ENCODE data around the gene ENTREP3. TPM values are rescaled to one million over a fixed set of nuclear protein-coding genes. Genes with fewer than 3 reads are reported as not detected.
"Not testable (repeated sequence)": the region's sequence is repeated elsewhere in the genome, so short reads cannot be mapped to it uniquely, and the experiment has no call there.

Gene ENTREP3
- total and polyA plus RNA-seq, 8 donors, result 2.8 to 77.9 (median 15.7) TPM

DNA sequence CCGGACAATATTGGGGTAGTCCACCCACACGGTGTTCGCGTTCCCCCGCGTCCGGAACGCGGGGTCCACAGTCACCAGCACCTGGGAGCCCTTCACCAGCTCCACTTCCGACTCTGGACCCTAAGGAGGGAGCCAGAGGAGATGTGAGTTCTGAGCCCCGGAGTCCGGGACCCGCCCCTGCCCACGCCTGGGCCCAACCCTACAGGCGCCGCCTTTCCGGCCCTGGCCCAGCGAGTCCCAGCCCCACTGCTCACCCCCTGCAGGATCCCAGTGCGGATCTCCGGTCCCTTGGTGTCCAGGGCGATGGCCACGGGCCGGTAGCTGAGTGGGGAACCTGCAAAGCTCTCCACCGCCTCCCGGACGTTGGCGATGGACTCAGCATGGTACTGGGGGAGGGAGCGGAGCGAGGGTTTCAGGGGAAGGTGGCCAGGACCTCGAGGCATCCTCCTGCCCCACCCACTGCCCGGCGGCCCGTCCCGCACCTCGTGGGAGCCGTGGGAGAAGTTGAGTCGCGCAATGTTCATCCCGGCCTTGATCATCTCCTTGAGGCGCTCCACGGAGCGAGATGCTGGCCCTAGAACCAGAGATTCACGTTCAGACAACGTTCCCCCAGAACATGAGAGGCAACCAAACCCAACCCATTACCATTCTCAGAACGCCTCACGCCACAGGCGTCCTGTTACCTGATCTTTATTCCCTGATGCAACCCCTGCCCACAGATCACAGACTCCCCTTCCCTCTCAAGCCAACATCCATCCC is 40.1 kb upstream of the ENTREP3 start:
- intact Hi-C loops (cut with DNase I; ENCODE audit: low total_unique reads), result no loop called here
- Histone ChIP-seq H3K9me3 (no peaks in the 10 kb centered on the region), H3K27ac (no peak overlapping the region), H3K36me3 (no peaks in the 10 kb centered on the region), H3K4me3 (peak overlapping the region in 3 of 4 donors; percentile 13 to 27 (median 23)), H3K27me3 (peaks cover 13 to 53% (median 27%) of the 10 kb centered on the region in 3 donors), H3K4me1 (peaks cover 7 to 12% (median 9%) of the 10 kb centered on the region in 4 donors)
- 9 to 20% (median 15%) methylated on average over 22 to 47 of the region's 47 CpGs for WGBS, 5 donors
- no peak for TF ChIP-seq POLR2A (IDR thresholded peaks at IDR 0.05)
- TF ChIP-seq, protein P1, sequence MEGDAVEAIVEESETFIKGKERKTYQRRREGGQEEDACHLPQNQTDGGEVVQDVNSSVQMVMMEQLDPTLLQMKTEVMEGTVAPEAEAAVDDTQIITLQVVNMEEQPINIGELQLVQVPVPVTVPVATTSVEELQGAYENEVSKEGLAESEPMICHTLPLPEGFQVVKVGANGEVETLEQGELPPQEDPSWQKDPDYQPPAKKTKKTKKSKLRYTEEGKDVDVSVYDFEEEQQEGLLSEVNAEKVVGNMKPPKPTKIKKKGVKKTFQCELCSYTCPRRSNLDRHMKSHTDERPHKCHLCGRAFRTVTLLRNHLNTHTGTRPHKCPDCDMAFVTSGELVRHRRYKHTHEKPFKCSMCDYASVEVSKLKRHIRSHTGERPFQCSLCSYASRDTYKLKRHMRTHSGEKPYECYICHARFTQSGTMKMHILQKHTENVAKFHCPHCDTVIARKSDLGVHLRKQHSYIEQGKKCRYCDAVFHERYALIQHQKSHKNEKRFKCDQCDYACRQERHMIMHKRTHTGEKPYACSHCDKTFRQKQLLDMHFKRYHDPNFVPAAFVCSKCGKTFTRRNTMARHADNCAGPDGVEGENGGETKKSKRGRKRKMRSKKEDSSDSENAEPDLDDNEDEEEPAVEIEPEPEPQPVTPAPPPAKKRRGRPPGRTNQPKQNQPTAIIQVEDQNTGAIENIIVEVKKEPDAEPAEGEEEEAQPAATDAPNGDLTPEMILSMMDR (IDR thresholded peaks at IDR 0.05), result no peak
- TF ChIP-seq EP300 (IDR thresholded peaks at IDR 0.05), result no peak
- no peak for TF ChIP-seq POLR2AphosphoS5 (IDR thresholded peaks at IDR 0.05)
- DNase-seq, result no peak

DNA sequence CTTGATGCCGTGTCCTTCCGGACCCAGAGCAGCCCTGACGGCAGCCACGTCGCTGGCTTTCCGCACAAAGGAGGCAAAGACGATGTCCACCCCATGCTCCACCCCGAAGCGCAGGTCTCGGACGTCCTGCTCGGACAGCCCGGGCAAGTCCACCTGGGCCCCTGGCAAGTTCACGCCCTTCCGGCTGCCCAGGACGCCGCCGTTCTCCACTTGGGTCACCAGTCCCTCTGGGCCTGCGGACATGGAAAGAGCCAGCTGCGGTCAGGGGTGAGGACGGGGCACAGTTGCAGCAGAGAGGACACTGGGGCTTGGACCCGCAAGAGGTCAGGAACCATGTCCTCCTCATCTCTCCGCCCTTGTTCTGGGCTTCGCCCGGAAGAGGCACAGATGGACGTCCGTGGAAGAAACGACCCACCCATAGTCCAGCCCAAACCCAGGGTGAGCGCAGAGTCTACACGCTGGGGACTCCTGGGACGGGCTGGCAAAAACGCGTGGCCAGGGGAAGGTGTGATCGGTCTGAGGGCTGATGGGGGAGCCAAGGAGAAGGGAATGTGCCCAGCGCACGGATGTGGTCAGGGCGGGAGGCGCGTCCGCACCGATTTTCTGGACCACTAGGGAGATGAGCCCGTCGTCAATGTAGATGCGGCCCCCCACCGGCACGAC is 39.4 kb upstream of the ENTREP3 start:
- TF ChIP-seq POLR2A (IDR thresholded peaks at IDR 0.05) (no peak), POLR2AphosphoS5 (IDR thresholded peaks at IDR 0.05) (no peak), EP300 (IDR thresholded peaks at IDR 0.05) (no peak)
- TF ChIP-seq, protein P1 (IDR thresholded peaks at IDR 0.05), result no peak
- H3K4me1 ChIP-seq, result peaks cover 7 to 12% (median 9%) of the 10 kb centered on the region in 4 donors
- H3K36me3 ChIP-seq, result no peaks in the 10 kb centered on the region
- intact Hi-C loops (cut with DNase I; ENCODE audit: low total_unique reads), result no loop called here
- DNase-seq, result no peak
- WGBS, 5 donors, result 27 to 38% (median 29%) methylated on average over 44 to 46 of the region's 46 CpGs
- H3K27ac ChIP-seq, result no peak overlapping the region
- peak overlapping the region in 3 of 4 donors; percentile 13 to 27 (median 23) for H3K4me3 ChIP-seq
- no peaks in the 10 kb centered on the region for H3K9me3 ChIP-seq
- H3K27me3 ChIP-seq, result peaks cover 13 to 53% (median 27%) of the 10 kb centered on the region in 3 donors

DNA sequence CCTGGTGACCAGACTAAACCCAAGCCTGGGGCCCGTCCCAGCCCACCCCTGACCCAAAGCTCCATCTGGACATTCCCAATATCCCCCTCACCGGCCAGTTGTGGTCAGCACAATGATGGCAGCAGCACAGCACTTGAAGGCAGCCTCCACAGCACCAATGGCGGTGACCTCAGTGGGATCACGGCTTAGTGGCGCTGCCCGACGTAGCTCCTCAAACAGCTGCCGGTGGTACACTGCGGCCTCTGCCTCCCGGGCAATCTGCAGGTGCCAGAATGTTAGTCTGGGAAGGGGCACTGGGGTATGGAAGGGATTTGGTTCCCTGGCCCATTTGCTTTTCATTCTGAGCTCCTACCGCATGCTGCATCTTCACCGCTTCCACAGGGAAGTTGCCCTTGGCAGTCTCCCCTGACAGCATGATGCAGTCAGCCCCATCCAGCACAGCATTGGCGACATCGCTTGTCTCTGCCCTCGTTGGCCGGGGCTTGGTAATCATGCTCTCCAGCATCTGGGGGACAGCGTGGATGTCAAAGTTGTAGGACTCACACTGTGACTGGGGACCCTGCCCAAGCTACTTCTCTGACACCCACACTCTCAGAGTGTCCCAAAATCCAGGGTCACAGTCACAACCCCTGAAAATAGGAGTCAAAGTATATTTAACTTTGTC is 37.9 kb upstream of the ENTREP3 start:
- no peak for DNase-seq
- TF ChIP-seq EP300 (IDR thresholded peaks at IDR 0.05), result no peak
- TF ChIP-seq, protein P1 (IDR thresholded peaks at IDR 0.05), result no peak
- TF ChIP-seq POLR2A (IDR thresholded peaks at IDR 0.05), result no peak
- TF ChIP-seq POLR2AphosphoS5 (IDR thresholded peaks at IDR 0.05), result no peak
- 83 to 88% (median 85%) methylated on average over 17 of the region's 17 CpGs for WGBS, 5 donors
- intact Hi-C loops (cut with DNase I; ENCODE audit: low total_unique reads), result no loop called here
- no peaks in the 10 kb centered on the region for H3K9me3 ChIP-seq
- H3K36me3 ChIP-seq, result peaks cover 0 to 2% (median 0%) of the 10 kb centered on the region in 4 donors
- H3K27me3 ChIP-seq, result peaks cover 13 to 53% (median 27%) of the 10 kb centered on the region in 3 donors
- H3K4me1 ChIP-seq, result peaks cover 7 to 12% (median 9%) of the 10 kb centered on the region in 4 donors
- H3K4me3 ChIP-seq, result no peak overlapping the region
- no peak overlapping the region for H3K27ac ChIP-seq

DNA sequence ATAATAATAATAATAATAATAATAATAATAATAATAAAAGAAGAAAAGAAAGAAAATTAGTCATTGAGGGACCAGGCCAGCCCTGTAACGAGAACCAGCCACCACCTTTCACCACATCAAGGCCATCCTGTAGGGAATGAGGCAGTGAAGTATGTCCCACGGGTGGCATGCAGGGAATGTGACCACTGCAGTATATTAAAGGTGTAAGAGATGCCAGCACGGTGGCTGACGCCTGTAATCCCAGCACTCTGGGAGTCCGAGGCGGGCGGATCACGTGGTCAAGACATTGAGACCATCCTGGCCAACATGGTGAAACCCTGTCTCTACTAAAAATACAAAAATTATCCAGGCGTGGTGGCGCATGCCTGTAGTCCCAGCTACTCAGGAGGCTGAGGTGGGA is 35.7 kb upstream of the ENTREP3 start:
- intact Hi-C loops (cut with DNase I; ENCODE audit: low total_unique reads); H3K36me3 ChIP-seq; DNase-seq; H3K27ac ChIP-seq; H3K9me3 ChIP-seq; H3K4me3 ChIP-seq: not testable (repeated sequence)
- H3K27me3 ChIP-seq, result peaks cover 13 to 35% (median 22%) of the 10 kb centered on the region in 3 donors
- 83 to 90% (median 89%) methylated on average over 10 of the region's 10 CpGs for WGBS, 5 donors
- H3K4me1 ChIP-seq, result peaks cover 7 to 12% (median 9%) of the 10 kb centered on the region in 4 donors

All from stomach (tissue), 9 donors.